Smooth muscle cell (in vitro differentiated cells): ENCODE measurements around the gene DCST1. TPM values are rescaled to one million over a fixed set of nuclear protein-coding genes. Genes with fewer than 3 reads are reported as not detected.
A peak's percentile ranks its signal among the peaks of the same experiment; 100 is the strongest.

Experiments
- DNase-seq: peaks from one replicate; lab custom pipeline; 2025; ENCODE audit not compliant: unreplicated experiment; lab: John Stamatoyannopoulos, UW
- H2AFZ ChIP-seq: fragments of 200-600 bp; sonication (generic); 2 replicates; pipeline ENCODE4 v1.6.0; 2016; ENCODE audit warnings: antibody characterized with exemption, low read depth, mild to moderate bottlenecking
- H3F3A ChIP-seq: fragments of 200-600 bp; sonication (generic); 2 replicates; pipeline ENCODE4 v1.6.0; 2017; ENCODE audit warnings: antibody characterized with exemption, low read depth
- H3K27ac ChIP-seq: fragments of 200-600 bp; sonication (generic); 2 replicates; pipeline ENCODE4 v1.5.1; 2016; ENCODE audit warnings: low read depth, mild to moderate bottlenecking
- H3K27me3 ChIP-seq: fragments of 200-600 bp; sonication (generic); 2 replicates; pipeline ENCODE4 v1.6.1; 2016; ENCODE audit warnings: low read depth, mild to moderate bottlenecking
- H3K36me3 ChIP-seq: fragments of 200-600 bp; sonication (generic); 2 replicates; pipeline ENCODE4 v1.5.1; 2016; ENCODE audit warnings: low read depth
- H3K4me1 ChIP-seq: fragments of 200-600 bp; sonication (generic); 2 replicates; pipeline ENCODE4 v1.5.1; 2016; ENCODE audit warnings: low read depth
- H3K4me2 ChIP-seq: fragments of 200-600 bp; sonication (generic); 2 replicates; pipeline ENCODE4 v1.6.0; 2016; ENCODE audit warnings: mild to moderate bottlenecking
- H3K4me3 ChIP-seq: fragments of 200-600 bp; sonication (generic); 2 replicates; pipeline ENCODE4 v1.5.1; 2016; ENCODE audit warnings: mild to moderate bottlenecking
- H3K79me2 ChIP-seq: fragments of 200-600 bp; sonication (generic); 2 replicates; pipeline ENCODE4 v1.6.0; 2016; ENCODE audit warnings: low read depth, mild to moderate bottlenecking
- H3K9ac ChIP-seq: fragments of 200-600 bp; sonication (generic); 2 replicates; pipeline ENCODE4 v1.6.0; 2016; ENCODE audit warnings: low read depth
- H3K9me3 ChIP-seq: fragments of 200-600 bp; sonication (generic); replicated peaks from 2 replicates; pipeline ENCODE4 v1.5.1; 2016; ENCODE audit warnings: low read depth
- H4K20me1 ChIP-seq: fragments of 200-600 bp; sonication (generic); 2 replicates; pipeline ENCODE4 v1.6.0; 2016; ENCODE audit warnings: low read depth
- WGBS: methylation state at CpG from one replicate; pipeline ENCODE4 v1.1.7; 2016; ENCODE audit warnings: low lambda C conversion rate; 5-methylcytosine and 5-hydroxymethylcytosine counted together
- polyA plus RNA-seq: library from polyadenylated mRNA; unstranded; fragments of >200 nt; fragmentation: Nextera tagmentation; extraction: Ambion mirVana; gene quantifications from 2 replicates; pipeline ENCODE4 v1.2.1, GENCODE V29; 2016
- total RNA-seq: library from RNA; depleted of rRNA; stranded (reverse); fragments of >200 nt; gene quantifications from 2 replicates; pipeline ENCODE4 v1.2.3, GENCODE V29; 2014
- TF ChIP-seq, protein P1 (sequence below): fragments of 200-600 bp; sonication (generic); IDR thresholded peaks from 2 replicates; pipeline ENCODE4 v1.5.1; 2017; ENCODE audit warnings: borderline replicate concordance, mild to moderate bottlenecking, antibody characterized with exemption; ENCODE audit not compliant: insufficient read depth, poor library complexity, severe bottlenecking

Gene DCST1
- total and polyA plus RNA-seq, 2 experiments from 2014 or later, result not detected

DNA sequence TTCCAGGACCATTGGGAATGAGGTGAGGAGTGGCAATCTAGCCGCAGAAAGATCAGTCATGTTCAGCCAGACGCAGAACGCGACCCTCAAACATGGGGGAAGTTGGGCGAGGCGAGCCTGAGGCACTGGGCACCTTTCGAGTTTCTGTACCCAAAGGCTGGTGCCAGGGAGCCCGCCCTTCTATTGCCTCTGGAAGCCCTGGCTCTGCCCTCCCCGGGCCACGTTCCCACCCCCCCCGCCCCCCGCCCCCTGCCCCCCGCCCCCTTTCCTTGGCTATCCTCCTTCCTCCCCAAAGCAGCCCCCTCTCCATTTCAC lies 33.3 kb upstream of the DCST1 start:
- no peak for DNase-seq
- no peak overlapping the region for H2AFZ ChIP-seq

DNA sequence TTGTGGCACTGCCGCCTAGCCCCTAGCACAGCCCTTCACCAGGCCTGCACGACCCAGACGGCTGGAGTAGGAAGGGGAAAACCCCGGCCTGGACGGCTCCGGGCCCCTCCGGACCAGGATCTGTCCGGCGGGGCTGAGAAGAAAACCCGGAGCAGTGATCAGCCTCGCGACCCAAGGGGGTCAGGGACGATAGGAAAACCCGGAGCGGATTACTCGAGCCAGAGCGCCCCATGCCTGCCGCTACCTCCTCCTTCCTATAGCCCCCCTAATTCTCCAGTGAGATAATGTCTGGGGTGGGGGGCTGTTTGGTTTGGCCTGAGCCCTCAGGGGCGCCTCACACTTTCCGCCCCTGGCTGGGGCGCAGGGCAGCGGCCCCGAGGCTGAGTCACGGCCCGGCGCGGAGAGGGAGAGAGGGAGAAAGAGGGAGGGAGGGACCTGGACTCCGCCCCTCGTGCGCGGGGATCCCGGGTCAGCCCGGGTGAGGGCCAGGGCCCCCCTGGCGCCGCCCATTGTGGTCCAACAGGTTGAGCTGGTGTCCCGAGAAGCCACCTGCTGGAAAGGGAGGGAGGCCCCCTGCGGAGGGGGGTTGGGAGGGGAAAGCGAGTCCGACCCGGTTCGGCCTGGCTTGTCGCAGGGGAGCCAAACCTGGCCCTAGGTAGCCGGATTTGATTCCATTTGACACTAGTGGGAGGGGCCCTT lies 32.7 kb upstream of the DCST1 start:
- TF ChIP-seq, protein P1, sequence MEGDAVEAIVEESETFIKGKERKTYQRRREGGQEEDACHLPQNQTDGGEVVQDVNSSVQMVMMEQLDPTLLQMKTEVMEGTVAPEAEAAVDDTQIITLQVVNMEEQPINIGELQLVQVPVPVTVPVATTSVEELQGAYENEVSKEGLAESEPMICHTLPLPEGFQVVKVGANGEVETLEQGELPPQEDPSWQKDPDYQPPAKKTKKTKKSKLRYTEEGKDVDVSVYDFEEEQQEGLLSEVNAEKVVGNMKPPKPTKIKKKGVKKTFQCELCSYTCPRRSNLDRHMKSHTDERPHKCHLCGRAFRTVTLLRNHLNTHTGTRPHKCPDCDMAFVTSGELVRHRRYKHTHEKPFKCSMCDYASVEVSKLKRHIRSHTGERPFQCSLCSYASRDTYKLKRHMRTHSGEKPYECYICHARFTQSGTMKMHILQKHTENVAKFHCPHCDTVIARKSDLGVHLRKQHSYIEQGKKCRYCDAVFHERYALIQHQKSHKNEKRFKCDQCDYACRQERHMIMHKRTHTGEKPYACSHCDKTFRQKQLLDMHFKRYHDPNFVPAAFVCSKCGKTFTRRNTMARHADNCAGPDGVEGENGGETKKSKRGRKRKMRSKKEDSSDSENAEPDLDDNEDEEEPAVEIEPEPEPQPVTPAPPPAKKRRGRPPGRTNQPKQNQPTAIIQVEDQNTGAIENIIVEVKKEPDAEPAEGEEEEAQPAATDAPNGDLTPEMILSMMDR, result no peak
- H3K9me3 ChIP-seq, result no peaks in the 10 kb centered on the region
- DNase-seq, result peak; percentile 93

More for the DNA sequence above, 33.3 kb upstream of the DCST1 start:
- Histone ChIP-seq H3K27ac (peak overlapping the region; percentile 95), H3K79me2 (peaks cover 28% of the 10 kb centered on the region), H3K4me3 (peak overlapping the region; percentile 73), H3K27me3 (no peaks in the 10 kb centered on the region), H3K4me1 (peaks cover 16% of the 10 kb centered on the region), H3K9ac (peak overlapping the region; percentile 84), H4K20me1 (no peaks in the 10 kb centered on the region), H3K4me2 (peak overlapping the region; percentile 86), H3F3A (peaks cover 10% of the 10 kb centered on the region), H3K9me3 (no peaks in the 10 kb centered on the region), H3K36me3 (no peaks in the 10 kb centered on the region)
- WGBS, result 2% methylated on average over 7 of the region's 13 CpGs
- TF ChIP-seq, protein P1, result no peak

DNA sequence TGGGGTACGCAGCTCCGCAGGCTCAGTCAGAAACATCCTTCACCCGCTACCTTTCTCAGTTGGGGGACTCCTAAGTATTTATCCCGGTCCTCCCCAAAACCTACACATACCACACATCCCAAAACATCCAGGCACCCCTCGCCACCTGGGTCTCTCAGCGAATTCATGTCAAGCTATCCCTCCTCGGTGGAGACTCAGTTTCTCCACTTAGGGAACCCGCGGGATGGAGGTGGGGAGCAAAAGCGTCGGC lies 32.3 kb upstream of the DCST1 start:
- Histone ChIP-seq H3K4me1 (peaks cover 16% of the 10 kb centered on the region), H3K4me3 (peak overlapping the region; percentile 73), H2AFZ (no peak overlapping the region), H3K4me2 (peak overlapping the region; percentile 86), H3F3A (peaks cover 10% of the 10 kb centered on the region), H3K79me2 (peaks cover 28% of the 10 kb centered on the region), H3K36me3 (no peaks in the 10 kb centered on the region), H3K27me3 (no peaks in the 10 kb centered on the region), H3K9ac (peak overlapping the region; percentile 51), H3K9me3 (no peaks in the 10 kb centered on the region), H3K27ac (peak overlapping the region; percentile 95), H4K20me1 (peaks cover 5% of the 10 kb centered on the region)
- 2% methylated on average over 11 of the region's 11 CpGs for WGBS
- no peak for DNase-seq
- TF ChIP-seq, protein P1, result no peak

More for the DNA sequence above, 32.7 kb upstream of the DCST1 start:
- Histone ChIP-seq H4K20me1 (peaks cover under 1% of the 10 kb centered on the region), H3K27me3 (no peaks in the 10 kb centered on the region), H3K9ac (peak overlapping the region; percentile 84), H3K27ac (peak overlapping the region; percentile 95), H2AFZ (peak overlapping the region; percentile 63), H3K36me3 (no peaks in the 10 kb centered on the region), H3F3A (peaks cover 10% of the 10 kb centered on the region), H3K4me1 (peaks cover 16% of the 10 kb centered on the region), H3K79me2 (peaks cover 28% of the 10 kb centered on the region), H3K4me3 (peak overlapping the region; percentile 73), H3K4me2 (peak overlapping the region; percentile 86)
- WGBS, result 1% methylated on average over 30 of the region's 43 CpGs
